ENCODE results near the gene HOXC9.

The HOXC9 gene

DNA sequence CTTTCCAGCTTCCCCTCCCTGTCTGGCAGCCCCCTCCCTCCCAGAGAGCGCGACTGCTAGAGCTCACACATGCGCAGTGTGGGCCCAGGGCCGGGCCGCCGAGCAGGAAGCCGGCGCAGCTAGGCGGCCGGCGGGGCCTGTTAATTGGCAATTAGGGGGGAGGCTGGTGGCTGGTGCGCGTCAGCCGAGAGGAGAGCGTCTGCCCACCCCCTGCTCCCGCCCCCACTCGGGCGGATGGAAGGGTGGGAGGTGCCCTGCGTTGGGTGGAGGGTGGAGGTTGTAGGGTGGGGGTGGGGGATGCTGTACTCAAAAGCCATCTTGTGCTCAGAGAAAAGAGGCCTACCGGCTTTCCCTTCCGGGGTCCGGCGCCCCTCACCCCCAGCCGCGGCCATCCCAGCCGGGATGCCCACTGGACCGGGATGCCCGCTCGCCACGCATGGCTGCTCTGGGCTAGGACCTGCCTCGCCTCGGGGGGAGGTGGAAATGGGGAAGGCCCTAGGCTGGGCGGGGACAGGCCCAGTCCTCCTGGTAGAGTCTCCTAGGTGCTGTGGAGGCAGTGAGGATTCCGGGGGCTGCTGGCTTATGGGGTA, 18.0 kb downstream of the HOXC9 start:
- Histone ChIP-seq H3K4me1 (ENCODE audit: control insufficient read depth, insufficient read depth, low read length) (peaks cover 49% of the 10 kb centered on the region), H3K9me3 (ENCODE audit: control insufficient read depth, insufficient read depth, low read depth, low read length) (no peaks in the 10 kb centered on the region), H3K4me3 (ENCODE audit: low read depth, low read length) (peak overlapping the region; percentile 81), H3K36me3 (ENCODE audit: control insufficient read depth in 2 of 2, insufficient read depth in 1 of 2, low read length in 2 of 2) (no peaks in the 10 kb centered on the region), H3K27ac (ENCODE audit: extremely low read depth, low read depth, low read length) (peak overlapping the region; percentile 100)
- ChIA-PET CTCF (interaction anchor here (0.6 to 3.8 kb wide), 10 partner anchors 10 to 197 kb away, joined by 3 to 23 read pairs (median 6); partner anchors contain the start of genes HOXC10, HOXC5 and HOXC6), POLR2A (interaction anchor here (0.6 to 2.5 kb wide), 29 partner anchors 9 to 1012 kb away, joined by 3 to 39 read pairs (median 6); partner anchors contain the start of genes ATP5MC2, CBX5, EIF4B and HNRNPA1)
- TF ChIP-seq ZNF239 (tag by site-specific recombination; IDR thresholded peaks at IDR 0.05) (no peak), ZFHX2 (tag by site-specific recombination; conservative IDR thresholded peaks at IDR 0.05) (peak; percentile 96), ZNF792 (tag by site-specific recombination; IDR thresholded peaks at IDR 0.05) (no peak), ZNF335 (tag by site-specific recombination; conservative IDR thresholded peaks at IDR 0.05) (peak; percentile 64), PRDM1 (tag by site-specific recombination; IDR thresholded peaks at IDR 0.05) (no peak), REPIN1 (tag by site-specific recombination; IDR thresholded peaks at IDR 0.05; ENCODE audit: low read depth) (no peak), ZNF768 (tag by site-specific recombination; IDR thresholded peaks at IDR 0.05) (no peak), ZNF280D (tag by site-specific recombination; IDR thresholded peaks at IDR 0.05) (0 out of 2 replicates have a peak, but pooled peaks have one; percentile 68), HOXA7 (CRISPR knock-in tag; IDR thresholded peaks at IDR 0.05; ENCODE audit: borderline replicate concordance) (no peak), ZSCAN16 (tag by site-specific recombination; IDR thresholded peaks at IDR 0.05) (0 out of 2 replicates have a peak, but pooled peaks have one; percentile 26), ZFP41 (tag by site-specific recombination; IDR thresholded peaks at IDR 0.05; ENCODE audit: borderline replicate concordance) (no peak), ZNF175 (tag by site-specific recombination; IDR thresholded peaks at IDR 0.05) (no peak), ZNF658 (tag by site-specific recombination; IDR thresholded peaks at IDR 0.05) (no peak), ZNF423 (tag by site-specific recombination; IDR thresholded peaks at IDR 0.05) (peak; percentile 95), ZNF776 (tag by site-specific recombination; IDR thresholded peaks at IDR 0.05; ENCODE audit: borderline replicate concordance) (no peak), ZNF404 (tag by site-specific recombination; IDR thresholded peaks at IDR 0.05) (no peak), ZNF266 (tag by site-specific recombination; IDR thresholded peaks at IDR 0.05; ENCODE audit: low read depth) (no peak)
- TF ChIP-seq, protein P1, sequence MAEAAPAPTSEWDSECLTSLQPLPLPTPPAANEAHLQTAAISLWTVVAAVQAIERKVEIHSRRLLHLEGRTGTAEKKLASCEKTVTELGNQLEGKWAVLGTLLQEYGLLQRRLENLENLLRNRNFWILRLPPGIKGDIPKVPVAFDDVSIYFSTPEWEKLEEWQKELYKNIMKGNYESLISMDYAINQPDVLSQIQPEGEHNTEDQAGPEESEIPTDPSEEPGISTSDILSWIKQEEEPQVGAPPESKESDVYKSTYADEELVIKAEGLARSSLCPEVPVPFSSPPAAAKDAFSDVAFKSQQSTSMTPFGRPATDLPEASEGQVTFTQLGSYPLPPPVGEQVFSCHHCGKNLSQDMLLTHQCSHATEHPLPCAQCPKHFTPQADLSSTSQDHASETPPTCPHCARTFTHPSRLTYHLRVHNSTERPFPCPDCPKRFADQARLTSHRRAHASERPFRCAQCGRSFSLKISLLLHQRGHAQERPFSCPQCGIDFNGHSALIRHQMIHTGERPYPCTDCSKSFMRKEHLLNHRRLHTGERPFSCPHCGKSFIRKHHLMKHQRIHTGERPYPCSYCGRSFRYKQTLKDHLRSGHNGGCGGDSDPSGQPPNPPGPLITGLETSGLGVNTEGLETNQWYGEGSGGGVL (tag by site-specific recombination; IDR thresholded peaks at IDR 0.05) = peak; percentile 98
- TF ChIP-seq, protein P2, sequence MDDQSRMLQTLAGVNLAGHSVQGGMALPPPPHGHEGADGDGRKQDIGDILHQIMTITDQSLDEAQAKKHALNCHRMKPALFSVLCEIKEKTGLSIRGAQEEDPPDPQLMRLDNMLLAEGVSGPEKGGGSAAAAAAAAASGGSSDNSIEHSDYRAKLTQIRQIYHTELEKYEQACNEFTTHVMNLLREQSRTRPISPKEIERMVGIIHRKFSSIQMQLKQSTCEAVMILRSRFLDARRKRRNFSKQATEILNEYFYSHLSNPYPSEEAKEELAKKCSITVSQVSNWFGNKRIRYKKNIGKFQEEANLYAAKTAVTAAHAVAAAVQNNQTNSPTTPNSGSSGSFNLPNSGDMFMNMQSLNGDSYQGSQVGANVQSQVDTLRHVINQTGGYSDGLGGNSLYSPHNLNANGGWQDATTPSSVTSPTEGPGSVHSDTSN (CRISPR knock-in tag; IDR thresholded peaks at IDR 0.05) = 0 out of 2 replicates have a peak, but pooled peaks have one; percentile 46
- TF ChIP-seq, protein P3, sequence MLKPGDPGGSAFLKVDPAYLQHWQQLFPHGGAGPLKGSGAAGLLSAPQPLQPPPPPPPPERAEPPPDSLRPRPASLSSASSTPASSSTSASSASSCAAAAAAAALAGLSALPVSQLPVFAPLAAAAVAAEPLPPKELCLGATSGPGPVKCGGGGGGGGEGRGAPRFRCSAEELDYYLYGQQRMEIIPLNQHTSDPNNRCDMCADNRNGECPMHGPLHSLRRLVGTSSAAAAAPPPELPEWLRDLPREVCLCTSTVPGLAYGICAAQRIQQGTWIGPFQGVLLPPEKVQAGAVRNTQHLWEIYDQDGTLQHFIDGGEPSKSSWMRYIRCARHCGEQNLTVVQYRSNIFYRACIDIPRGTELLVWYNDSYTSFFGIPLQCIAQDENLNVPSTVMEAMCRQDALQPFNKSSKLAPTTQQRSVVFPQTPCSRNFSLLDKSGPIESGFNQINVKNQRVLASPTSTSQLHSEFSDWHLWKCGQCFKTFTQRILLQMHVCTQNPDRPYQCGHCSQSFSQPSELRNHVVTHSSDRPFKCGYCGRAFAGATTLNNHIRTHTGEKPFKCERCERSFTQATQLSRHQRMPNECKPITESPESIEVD (tag by site-specific recombination; IDR thresholded peaks at IDR 0.05) = no peak
- TF ChIP-seq, protein P4, sequence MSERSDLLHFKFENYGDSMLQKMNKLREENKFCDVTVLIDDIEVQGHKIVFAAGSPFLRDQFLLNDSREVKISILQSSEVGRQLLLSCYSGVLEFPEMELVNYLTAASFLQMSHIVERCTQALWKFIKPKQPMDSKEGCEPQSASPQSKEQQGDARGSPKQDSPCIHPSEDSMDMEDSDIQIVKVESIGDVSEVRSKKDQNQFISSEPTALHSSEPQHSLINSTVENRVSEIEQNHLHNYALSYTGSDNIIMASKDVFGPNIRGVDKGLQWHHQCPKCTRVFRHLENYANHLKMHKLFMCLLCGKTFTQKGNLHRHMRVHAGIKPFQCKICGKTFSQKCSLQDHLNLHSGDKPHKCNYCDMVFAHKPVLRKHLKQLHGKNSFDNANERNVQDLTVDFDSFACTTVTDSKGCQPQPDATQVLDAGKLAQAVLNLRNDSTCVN (tag by site-specific recombination; optimal IDR thresholded peaks at IDR 0.05) = peak; percentile 43
- TF ChIP-seq, protein P5, sequence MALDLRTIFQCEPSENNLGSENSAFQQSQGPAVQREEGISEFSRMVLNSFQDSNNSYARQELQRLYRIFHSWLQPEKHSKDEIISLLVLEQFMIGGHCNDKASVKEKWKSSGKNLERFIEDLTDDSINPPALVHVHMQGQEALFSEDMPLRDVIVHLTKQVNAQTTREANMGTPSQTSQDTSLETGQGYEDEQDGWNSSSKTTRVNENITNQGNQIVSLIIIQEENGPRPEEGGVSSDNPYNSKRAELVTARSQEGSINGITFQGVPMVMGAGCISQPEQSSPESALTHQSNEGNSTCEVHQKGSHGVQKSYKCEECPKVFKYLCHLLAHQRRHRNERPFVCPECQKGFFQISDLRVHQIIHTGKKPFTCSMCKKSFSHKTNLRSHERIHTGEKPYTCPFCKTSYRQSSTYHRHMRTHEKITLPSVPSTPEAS (tag by site-specific recombination; IDR thresholded peaks at IDR 0.05) = peak; percentile 13; the same call in 1 of the 2 replicates
- TF ChIP-seq, protein P6, sequence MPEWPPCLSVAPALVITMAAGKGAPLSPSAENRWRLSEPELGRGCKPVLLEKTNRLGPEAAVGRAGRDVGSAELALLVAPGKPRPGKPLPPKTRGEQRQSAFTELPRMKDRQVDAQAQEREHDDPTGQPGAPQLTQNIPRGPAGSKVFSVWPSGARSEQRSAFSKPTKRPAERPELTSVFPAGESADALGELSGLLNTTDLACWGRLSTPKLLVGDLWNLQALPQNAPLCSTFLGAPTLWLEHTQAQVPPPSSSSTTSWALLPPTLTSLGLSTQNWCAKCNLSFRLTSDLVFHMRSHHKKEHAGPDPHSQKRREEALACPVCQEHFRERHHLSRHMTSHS (tag by site-specific recombination; IDR thresholded peaks at IDR 0.05) = no peak

Measured in HEK293 (cell line).